Measurements from ENCODE around the gene PAM. TPM values are rescaled to one million over a fixed set of nuclear protein-coding genes. Genes with fewer than 3 reads are reported as not detected.
"Not testable (repeated sequence)": the region's sequence is repeated elsewhere in the genome, so short reads cannot be mapped to it uniquely, and the experiment has no call there.

Gene PAM
- total RNA-seq, 2 experiments from 2014 or later, result 92.8 to 103 TPM

DNA sequence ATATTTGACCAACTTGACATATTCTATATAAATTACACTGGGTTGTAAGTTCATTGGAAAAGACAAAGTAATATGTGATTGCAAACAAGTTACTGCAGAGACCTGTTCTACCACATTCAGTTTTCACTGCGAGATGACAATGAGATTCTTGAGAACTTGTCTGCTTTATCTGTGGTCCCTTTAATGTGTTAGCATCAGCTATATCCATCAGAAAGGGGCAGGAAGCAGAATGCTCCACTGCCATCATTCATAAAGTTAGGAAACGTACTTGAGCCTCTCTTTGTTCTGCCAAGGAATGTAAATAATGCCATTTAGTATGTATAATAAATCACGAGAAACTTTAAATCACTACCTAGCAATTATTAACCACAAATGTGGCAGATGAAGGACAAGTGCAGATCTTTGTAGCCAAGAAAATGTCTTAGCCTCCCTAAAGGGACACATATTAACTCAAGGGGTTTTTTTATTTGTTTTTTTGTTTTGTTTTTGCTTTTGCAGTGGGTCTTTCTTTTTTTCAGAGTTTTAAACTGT is 305.4 kb downstream of the PAM start:
- ChIA-PET POLR2A (no interaction called here), CTCF (no interaction called here)

- CTCF ChIA-PET, result no interaction called here
- POLR2A ChIA-PET, result no interaction called here
Measured at GRCh38 chr5:103066326-103066725, 311.2 kb downstream of the PAM start.

GRCh38 chr5:103073500-103073899 is 318.4 kb downstream of the PAM start:
- CTCF ChIA-PET, result interaction anchor here (0.6 kb wide), 1 partner anchor 18 kb away, joined by 3 read pairs; no protein-coding TSS in a partner anchor
- POLR2A ChIA-PET, result not testable (repeated sequence)

DNA sequence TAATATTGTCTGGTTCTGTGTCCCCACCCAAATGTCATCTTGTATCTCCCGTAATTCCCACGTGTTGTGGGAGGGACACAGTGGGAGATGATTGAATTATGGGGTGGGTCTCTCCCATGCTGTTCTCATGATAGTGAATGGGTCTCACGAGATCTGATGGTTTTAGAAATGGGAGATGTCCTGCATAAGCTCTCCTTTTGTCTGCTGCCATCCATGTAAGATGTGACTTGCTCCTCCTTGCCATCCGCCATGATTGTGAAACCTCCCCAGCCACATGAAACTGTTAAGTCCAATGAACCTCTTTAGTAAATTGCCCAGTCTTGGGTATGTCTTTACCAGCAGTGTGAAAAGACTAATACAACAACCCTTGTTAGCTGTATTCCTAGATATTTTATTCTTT is 320.3 kb downstream of the PAM start:
- CTCF ChIA-PET, result no interaction called here

More for the DNA sequence above, 320.3 kb downstream of the PAM start:
- POLR2A ChIA-PET, result no interaction called here
